Mesendoderm (in vitro differentiated cells): Measurements from ENCODE around the gene MYL4.
A peak's percentile ranks its signal among the peaks of the same experiment; 100 is the strongest.
"Not testable (repeated sequence)": the region's sequence is repeated elsewhere in the genome, so short reads cannot be mapped to it uniquely, and the experiment has no call there.

ENCODE experiments used
- DNase-seq: peaks from one replicate; pipeline ENCODE4 v3.0.0; 2013
- H2AK5ac ChIP-seq: 2 replicates; pipeline ENCODE4 v1.6.1; 2013; ENCODE audit warnings: low read length, inconsistent platforms
- H2BK120ac ChIP-seq: 2 replicates; pipeline ENCODE4 v1.6.1; 2013; ENCODE audit warnings: low read depth, mild to moderate bottlenecking, low read length, moderate library complexity, mixed read lengths
- H2BK15ac ChIP-seq: replicated peaks from 2 replicates; pipeline ENCODE4 v1.6.1; 2013; ENCODE audit warnings: low read depth, mild to moderate bottlenecking, moderate library complexity
- H2BK5ac ChIP-seq: 2 replicates; pipeline ENCODE4 v1.6.1; 2013; ENCODE audit warnings: low read length, inconsistent platforms
- H3K18ac ChIP-seq: 2 replicates; pipeline ENCODE4 v1.6.1; 2013; ENCODE audit warnings: mild to moderate bottlenecking, low read length, mixed read lengths
- H3K23ac ChIP-seq: one replicate; pipeline ENCODE4 v1.6.1; 2013; ENCODE audit warnings: low read length
- H3K27ac ChIP-seq: 2 replicates; pipeline ENCODE4 v1.5.1; 2013; ENCODE audit warnings: low read depth, mild to moderate bottlenecking, inconsistent platforms, low read length, moderate library complexity
- H3K27me3 ChIP-seq: 2 replicates; pipeline ENCODE4 v1.6.1; 2013; ENCODE audit warnings: low read length, control low read depth, mild to moderate bottlenecking, inconsistent platforms; ENCODE audit not compliant: insufficient read depth, poor library complexity
- H3K36me3 ChIP-seq: 2 replicates; pipeline ENCODE4 v1.6.1; 2013; ENCODE audit warnings: low read length, inconsistent platforms; ENCODE audit not compliant: control insufficient read depth, insufficient read depth
- H3K4ac ChIP-seq: one replicate; pipeline ENCODE4 v1.6.1; 2013; ENCODE audit warnings: low read depth, mild to moderate bottlenecking, low read length, moderate library complexity
- H3K4me1 ChIP-seq: 2 replicates; pipeline ENCODE4 v1.6.1; 2013; ENCODE audit warnings: low read depth, low read length, inconsistent platforms; ENCODE audit not compliant: control insufficient read depth
- H3K4me2 ChIP-seq: 2 replicates; pipeline ENCODE4 v1.6.1; 2013; ENCODE audit warnings: low read length
- H3K4me3 ChIP-seq: 2 replicates; pipeline ENCODE4 v1.5.1; 2013; ENCODE audit warnings: mild to moderate bottlenecking, low read length
- H3K56ac ChIP-seq: one replicate; pipeline ENCODE4 v1.6.1; 2013; ENCODE audit warnings: low read length
- H3K79me1 ChIP-seq: 2 replicates; pipeline ENCODE4 v1.6.1; 2013; ENCODE audit warnings: low read length, inconsistent platforms
- H3K79me2 ChIP-seq: 2 replicates; pipeline ENCODE4 v1.6.1; 2013; ENCODE audit warnings: mild to moderate bottlenecking, low read length; ENCODE audit not compliant: control insufficient read depth, insufficient read depth
- H3K9ac ChIP-seq: 2 replicates; pipeline ENCODE4 v1.6.1; 2013; ENCODE audit warnings: low read length, inconsistent platforms
- H4K5ac ChIP-seq: one replicate; pipeline ENCODE4 v1.6.1; 2013; ENCODE audit warnings: low read length
- H4K8ac ChIP-seq: one replicate; pipeline ENCODE4 v1.6.1; 2013; ENCODE audit warnings: low read depth, mild to moderate bottlenecking, control low read depth, low read length, moderate library complexity
- WGBS: extraction: QIAGEN DNeasy Blood & Tissue Kit; methylation state at CpG from one replicate; pipeline ENCODE4 v1.1.7; 2013; ENCODE audit warnings: low lambda C conversion rate, missing lambda C conversion rate; ENCODE audit not compliant: insufficient coverage; ENCODE audit errors: extremely low coverage; 5-methylcytosine and 5-hydroxymethylcytosine counted together

The MYL4 gene

DNA sequence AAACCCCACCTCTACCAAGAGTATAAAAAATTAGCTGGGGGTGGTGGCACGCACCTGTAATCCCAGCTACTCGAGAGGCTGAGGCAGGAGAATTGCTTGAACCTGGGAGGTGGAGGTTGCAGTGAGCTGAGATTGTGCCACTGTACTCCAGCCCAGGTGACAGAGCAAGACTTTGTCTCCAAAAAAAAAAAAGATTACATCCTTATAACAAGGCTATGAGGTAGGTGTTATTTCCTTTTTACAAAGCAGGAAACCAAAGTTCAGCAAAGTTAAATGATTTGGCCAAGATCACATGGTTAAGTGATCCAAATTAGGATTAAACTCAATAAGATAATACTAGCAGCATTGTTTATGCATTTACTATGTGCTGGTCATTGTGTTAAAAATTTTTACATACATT, 8.1 kb downstream of the MYL4 start:
- not testable (repeated sequence) for DNase-seq, H3K23ac ChIP-seq, H3K4me3 ChIP-seq, H3K27me3 ChIP-seq, H2BK15ac ChIP-seq, H3K18ac ChIP-seq, H2BK120ac ChIP-seq, H4K8ac ChIP-seq, H3K9ac ChIP-seq, H2AK5ac ChIP-seq, H3K56ac ChIP-seq, H3K27ac ChIP-seq, H3K4me2 ChIP-seq, H3K36me3 ChIP-seq, H4K5ac ChIP-seq, H3K4me1 ChIP-seq, H3K4ac ChIP-seq, H3K79me1 ChIP-seq, H2BK5ac ChIP-seq, H3K79me2 ChIP-seq
- WGBS = no CpG with 5 or more reads among the region's 2 CpGs

DNA sequence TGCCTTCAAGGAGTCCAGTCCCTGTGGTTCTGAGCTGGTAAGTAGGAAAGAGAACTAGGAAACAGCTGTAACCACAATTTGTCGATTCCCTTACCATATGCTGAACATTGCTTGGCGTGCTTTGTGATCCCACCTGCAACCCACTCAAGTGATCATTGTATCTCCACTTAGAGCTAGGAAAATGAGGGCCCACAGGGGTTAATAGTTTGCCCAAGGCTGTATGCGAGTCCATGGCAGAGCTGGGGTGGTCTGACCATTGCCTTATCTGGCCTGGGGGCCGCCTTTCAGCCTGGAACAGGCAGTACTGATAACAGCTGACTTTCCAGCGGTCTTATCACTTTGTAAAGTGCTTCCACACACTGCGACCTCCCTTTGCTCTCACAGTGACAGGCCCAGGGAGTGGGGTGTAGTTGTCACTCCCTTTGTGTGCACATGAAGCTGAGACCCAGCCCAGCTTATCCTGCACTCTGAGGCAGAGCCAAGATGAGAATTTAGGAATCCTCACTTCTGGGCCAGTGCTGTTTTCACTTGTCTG, 9.8 kb downstream of the MYL4 start:
- no CpG with 5 or more reads among the region's 6 CpGs for WGBS
- H3K27ac ChIP-seq = peak overlapping the region; percentile 3

DNA sequence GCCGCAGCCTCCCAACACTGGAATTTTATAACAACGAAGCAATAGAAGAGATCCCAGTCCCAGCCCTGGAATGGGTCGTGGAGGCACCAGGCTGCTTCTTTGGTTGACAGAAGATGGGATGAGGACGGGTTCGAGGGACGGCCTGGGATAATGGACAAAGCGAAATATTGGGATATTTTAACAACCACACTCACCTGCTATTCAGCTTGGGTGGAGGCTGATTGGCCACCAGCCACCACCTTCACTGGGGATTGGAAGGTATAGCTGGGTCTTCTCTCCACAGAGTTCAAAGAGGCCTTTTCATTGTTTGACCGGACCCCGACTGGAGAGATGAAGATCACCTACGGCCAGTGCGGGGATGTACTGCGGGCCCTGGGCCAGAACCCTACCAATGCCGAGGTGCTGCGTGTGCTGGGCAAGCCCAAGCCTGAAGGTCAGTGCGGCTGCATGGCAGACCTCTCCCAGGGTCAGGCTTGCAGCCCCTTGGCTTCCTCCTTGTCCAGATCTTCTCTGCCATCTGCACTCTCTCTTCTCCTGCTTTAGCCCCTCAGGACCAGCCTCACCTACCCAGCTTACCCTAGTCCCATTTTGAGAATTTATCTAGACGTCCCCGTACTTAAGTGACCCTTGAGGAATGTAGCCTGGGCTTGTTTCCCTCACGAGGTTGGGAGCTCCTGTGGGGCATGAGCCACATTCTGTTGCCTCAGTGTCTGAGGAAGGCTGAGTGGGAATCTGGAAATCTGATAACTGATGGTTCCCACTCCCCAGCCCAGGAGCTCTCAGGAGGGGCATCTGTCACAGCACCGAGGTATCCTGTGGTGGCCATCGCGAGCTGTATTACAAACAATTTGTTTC, 10.7 kb downstream of the MYL4 start:
- no peak overlapping the region for H2BK5ac ChIP-seq
- H3K27me3 ChIP-seq = no peaks in the 10 kb centered on the region
- no peak overlapping the region for H4K8ac ChIP-seq
- H3K79me1 ChIP-seq = no peaks in the 10 kb centered on the region
- H3K4me2 ChIP-seq = no peak overlapping the region
- H3K27ac ChIP-seq = no peak overlapping the region
- no peak overlapping the region for H3K23ac ChIP-seq
- H3K36me3 ChIP-seq = no peaks in the 10 kb centered on the region
- peak overlapping the region; percentile 15 for H3K18ac ChIP-seq
- H3K79me2 ChIP-seq = no peaks in the 10 kb centered on the region
- no peak overlapping the region for H4K5ac ChIP-seq
- H2AK5ac ChIP-seq = no peak overlapping the region
- H2BK15ac ChIP-seq = no peak overlapping the region
- no peak for DNase-seq
- no CpG with 5 or more reads among the region's 21 CpGs for WGBS
- peaks cover 6% of the 10 kb centered on the region for H3K4me1 ChIP-seq
- H3K9ac ChIP-seq = no peak overlapping the region
- H3K4me3 ChIP-seq = no peak overlapping the region
- no peak overlapping the region for H2BK120ac ChIP-seq
- no peak overlapping the region for H3K4ac ChIP-seq
- no peak overlapping the region for H3K56ac ChIP-seq

More for the DNA sequence above, 9.8 kb downstream of the MYL4 start:
- Histone ChIP-seq H4K8ac (no peak overlapping the region), H3K56ac (no peak overlapping the region), H2BK120ac (no peak overlapping the region), H2AK5ac (no peak overlapping the region), H3K18ac (no peak overlapping the region), H4K5ac (no peak overlapping the region), H3K36me3 (no peaks in the 10 kb centered on the region), H3K4ac (no peak overlapping the region), H3K4me2 (no peak overlapping the region), H3K79me1 (no peaks in the 10 kb centered on the region), H3K4me3 (no peak overlapping the region), H3K23ac (no peak overlapping the region), H2BK15ac (no peak overlapping the region), H3K27me3 (no peaks in the 10 kb centered on the region), H2BK5ac (peak overlapping the region; percentile 1), H3K79me2 (no peaks in the 10 kb centered on the region), H3K4me1 (peaks cover 6% of the 10 kb centered on the region), H3K9ac (no peak overlapping the region)
- DNase-seq = peak; percentile 77

DNA sequence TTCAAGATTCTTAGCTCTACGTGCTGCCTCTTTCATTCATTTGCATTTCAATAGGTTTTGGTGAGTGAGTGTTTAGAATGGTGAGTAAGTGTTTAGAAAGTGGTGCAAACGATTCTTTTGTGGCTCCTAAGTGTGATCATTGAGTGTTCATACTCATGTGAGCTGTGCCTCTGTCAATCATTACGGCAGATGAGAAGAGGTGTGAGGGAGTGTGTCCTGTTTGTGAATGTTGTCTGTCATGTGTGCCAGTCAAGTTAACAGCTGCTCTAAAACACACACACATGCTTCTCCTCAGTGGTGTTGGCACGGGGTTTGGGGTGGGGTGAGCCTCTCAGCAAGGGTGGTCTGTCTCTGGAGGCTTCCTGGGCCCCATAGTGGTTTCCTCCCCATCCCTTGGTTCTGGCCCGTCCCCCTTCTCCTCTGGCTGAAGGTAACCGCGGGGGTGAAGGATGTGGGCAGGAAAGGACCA, 11.4 kb downstream of the MYL4 start:
- WGBS = no CpG with 5 or more reads among the region's 7 CpGs
- peak overlapping the region; percentile 67 for H3K23ac ChIP-seq
- no peak for DNase-seq

DNA sequence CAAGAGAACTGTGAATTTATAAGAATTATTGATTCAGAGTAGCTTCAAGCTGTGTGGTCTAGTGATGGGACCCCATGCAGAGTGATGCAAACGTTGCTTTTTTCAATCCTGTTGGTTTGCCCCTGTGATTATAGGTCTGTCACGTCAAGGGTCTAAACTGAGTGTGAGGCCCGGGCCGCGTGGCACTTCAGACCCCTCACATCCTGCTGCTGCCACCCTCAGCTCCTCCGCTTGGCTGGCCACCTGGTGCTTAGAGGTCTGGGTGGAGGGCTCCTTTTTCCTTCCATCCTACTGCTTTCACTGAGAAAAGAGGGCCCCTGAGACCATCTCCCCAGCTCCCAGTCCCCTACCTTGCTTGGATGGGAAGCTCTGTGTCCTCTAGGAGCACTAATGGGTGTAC, 12.0 kb downstream of the MYL4 start:
- no CpG with 5 or more reads among the region's 6 CpGs for WGBS
- no peak overlapping the region for H3K27ac ChIP-seq
- no peak overlapping the region for H3K4me2 ChIP-seq

More for the DNA sequence above, 11.4 kb downstream of the MYL4 start:
- H3K56ac ChIP-seq = no peak overlapping the region
- peaks cover 6% of the 10 kb centered on the region for H3K4me1 ChIP-seq
- H4K5ac ChIP-seq = no peak overlapping the region
- no peak overlapping the region for H3K4me2 ChIP-seq
- H3K27me3 ChIP-seq = no peaks in the 10 kb centered on the region
- no peak overlapping the region for H2BK120ac ChIP-seq
- H3K79me2 ChIP-seq = no peaks in the 10 kb centered on the region
- peak overlapping the region; percentile 29 for H2AK5ac ChIP-seq
- H3K18ac ChIP-seq = no peak overlapping the region
- H2BK5ac ChIP-seq = no peak overlapping the region
- no peaks in the 10 kb centered on the region for H3K79me1 ChIP-seq
- H3K36me3 ChIP-seq = no peaks in the 10 kb centered on the region
- no peak overlapping the region for H3K27ac ChIP-seq
- no peak overlapping the region for H3K4me3 ChIP-seq
- no peak overlapping the region for H2BK15ac ChIP-seq
- H3K4ac ChIP-seq = no peak overlapping the region
- no peak overlapping the region for H4K8ac ChIP-seq
- H3K9ac ChIP-seq = no peak overlapping the region

More for the DNA sequence above, 12.0 kb downstream of the MYL4 start:
- Histone ChIP-seq H3K4me3 (no peak overlapping the region), H3K79me2 (no peaks in the 10 kb centered on the region), H2BK15ac (no peak overlapping the region), H3K79me1 (no peaks in the 10 kb centered on the region), H3K18ac (no peak overlapping the region), H4K5ac (no peak overlapping the region), H2AK5ac (no peak overlapping the region), H3K23ac (no peak overlapping the region), H3K4me1 (peaks cover 6% of the 10 kb centered on the region), H2BK5ac (no peak overlapping the region), H3K56ac (no peak overlapping the region), H3K36me3 (no peaks in the 10 kb centered on the region), H2BK120ac (no peak overlapping the region), H4K8ac (no peak overlapping the region), H3K27me3 (no peaks in the 10 kb centered on the region), H3K9ac (no peak overlapping the region), H3K4ac (no peak overlapping the region)
- DNase-seq = no peak
